GM19455 (cell line): ENCODE measurements around the gene SPSB4.
"Not testable (repeated sequence)": the region's sequence is repeated elsewhere in the genome, so short reads cannot be mapped to it uniquely, and the experiment has no call there.

Source experiments
- ATAC-seq: cut with Tn5 transposase; IDR thresholded peaks from one replicate; pipeline ENCODE4 v1.9.1; 2021; ENCODE audit not compliant: unreplicated experiment

Gene SPSB4

DNA sequence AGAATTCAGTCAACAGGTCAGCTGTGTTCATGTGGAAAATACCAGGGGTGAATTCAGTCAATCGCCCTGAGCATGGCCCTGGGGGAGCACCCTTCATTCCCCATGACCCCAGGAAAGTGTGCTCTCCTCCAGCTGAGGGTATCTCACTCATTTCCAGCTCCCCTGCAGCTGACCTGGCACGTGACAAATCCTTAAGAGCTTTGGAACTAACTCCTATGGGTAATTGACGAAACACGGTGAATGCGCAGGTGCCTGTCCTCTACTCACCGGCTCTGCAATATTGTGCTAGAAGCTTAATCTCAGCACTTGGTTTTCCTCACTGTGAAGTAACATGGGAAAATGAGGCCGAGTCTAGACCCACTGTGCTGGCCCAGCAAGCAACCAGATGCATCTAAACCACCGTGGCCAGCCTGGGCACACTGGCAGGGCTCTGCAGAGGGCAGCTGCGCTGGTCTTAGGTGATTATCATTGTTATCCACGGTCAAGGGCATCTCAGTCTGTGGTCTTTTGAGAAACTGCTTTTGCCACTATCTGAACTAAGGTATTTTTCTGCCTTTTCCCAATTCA, 63.1 kb downstream of the SPSB4 start:
- no peak for ATAC-seq

DNA sequence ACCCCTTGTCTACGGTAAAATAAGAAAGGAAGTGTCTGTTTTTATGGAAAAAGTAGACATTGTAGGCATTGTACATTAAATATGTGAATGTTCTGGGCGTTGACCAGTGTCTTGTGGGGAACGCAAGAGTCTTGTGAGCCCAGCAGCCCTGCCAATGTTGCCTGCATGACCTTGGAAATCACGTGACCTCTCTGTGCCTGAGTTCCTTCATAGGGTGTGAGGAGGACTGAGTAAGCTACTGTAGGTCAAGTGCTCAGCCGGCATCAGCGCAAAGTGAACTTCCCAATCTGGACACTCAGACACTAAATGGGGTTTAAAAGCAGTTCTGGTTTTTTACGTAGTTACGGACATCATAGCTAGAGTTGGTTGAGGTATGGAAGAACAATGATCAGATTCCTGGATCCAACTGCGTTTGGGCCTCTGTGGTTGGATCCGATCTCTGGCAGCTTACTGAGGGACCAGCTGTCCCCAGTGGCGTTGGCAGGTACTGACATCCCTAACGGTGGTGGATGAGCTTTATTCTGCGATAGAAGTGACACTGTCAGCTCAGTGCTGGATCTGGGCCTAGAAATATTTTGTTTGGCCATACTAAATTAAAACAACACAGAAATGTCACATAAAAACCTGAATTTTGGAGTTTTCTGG, 63.8 kb downstream of the SPSB4 start:
- ATAC-seq = no peak

DNA sequence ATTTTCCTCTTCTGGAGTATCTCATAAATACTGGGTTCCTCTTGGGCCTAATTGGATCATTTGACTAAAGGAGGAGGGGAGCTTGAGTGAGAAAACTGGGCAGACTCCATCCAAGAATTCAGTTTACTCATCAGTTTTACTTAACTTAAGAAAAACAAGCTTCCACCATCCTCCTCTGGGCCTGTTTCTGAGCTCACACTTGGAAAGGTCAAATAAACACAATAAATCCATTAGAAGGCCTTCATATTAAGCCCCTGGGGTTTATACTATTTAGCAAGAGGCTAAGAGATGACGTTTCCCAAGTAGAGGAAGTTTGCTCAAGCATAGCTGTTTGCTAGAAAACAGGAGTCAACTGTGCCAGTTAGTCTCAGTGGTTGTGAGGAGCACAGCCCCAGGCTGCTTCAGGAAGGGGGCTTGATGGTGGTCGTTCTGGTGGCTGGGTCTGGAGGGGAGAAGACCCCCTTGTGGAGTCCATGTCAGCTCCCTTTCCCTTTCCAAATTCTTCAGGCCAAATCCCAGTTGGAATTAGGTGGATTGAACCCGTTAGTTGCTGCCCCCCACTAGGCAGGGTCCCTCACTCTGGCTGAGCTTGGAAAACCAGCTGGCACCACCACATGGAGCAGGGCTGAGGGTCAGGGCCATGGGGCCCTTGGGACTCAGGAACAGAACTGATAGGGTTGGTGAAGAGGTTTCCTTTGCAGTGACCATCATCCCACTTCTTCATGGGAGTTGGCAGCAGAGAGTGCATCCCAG, 64.8 kb downstream of the SPSB4 start:
- no peak for ATAC-seq

DNA sequence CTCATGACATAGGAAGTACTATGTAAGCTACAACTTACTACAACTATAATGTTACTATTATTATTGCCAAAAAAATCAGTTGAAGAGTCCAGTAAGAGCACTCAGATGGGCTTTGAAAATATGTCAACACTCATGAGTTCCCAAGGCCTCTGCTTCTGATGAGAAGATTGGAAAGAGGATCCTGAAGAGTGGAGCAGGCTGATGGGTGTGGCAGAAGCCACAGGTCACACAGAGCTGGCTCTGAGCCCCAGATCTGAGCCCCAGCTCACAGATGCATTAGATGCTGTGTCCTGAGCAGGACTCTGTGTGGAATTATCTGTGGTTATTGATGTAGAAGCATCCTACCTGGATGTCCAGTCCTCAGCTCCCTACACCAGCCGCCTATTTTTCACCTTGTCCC, 65.6 kb downstream of the SPSB4 start:
- ATAC-seq = no peak

DNA sequence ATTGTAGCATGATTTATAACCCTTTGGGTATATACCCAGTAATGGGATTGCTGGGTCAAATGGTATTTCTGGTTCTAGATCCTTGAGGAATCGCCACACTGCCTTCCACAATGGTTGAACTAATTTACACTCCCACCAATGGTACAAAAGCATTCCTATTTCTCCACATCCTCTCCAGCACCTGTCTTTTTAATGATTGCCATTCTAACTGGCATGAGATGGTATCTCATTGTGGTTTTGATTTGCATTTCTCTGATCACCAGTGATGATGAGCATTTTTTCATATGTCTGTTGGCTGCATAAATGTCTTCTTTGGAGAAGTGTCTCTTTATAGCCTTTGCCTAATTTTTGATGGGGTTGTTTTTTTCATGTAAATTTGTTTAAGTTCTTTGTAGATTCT, 66.8 kb downstream of the SPSB4 start:
- not testable (repeated sequence) for ATAC-seq

DNA sequence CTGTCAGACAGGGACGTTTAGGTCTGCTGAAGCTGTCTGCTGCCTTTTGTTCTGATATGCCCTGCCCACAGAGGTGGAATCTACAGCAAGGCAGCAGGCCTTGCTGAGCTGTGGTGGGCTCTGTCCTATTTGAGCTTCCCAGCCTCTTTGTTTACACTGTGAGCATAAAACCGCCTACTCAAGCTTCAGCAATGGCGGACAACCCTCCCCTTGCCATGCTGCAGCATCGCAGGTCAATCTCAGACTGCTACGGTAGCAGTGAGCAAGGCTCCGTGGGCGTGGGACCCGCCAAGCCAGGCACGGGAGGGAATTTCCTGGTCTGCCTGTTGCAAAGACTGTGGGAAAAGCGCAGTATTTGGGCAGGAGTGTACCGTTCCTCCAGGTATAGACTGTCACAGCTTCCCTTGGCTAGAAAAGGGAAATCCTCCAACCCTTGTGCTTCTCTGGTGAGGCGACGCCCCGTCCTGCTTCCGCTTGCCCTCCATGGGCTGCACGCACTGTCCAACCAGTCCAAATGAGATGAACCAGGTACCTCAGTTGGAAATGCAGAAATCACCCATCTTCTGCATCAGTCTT, 71.4 kb downstream of the SPSB4 start:
- no peak for ATAC-seq

DNA sequence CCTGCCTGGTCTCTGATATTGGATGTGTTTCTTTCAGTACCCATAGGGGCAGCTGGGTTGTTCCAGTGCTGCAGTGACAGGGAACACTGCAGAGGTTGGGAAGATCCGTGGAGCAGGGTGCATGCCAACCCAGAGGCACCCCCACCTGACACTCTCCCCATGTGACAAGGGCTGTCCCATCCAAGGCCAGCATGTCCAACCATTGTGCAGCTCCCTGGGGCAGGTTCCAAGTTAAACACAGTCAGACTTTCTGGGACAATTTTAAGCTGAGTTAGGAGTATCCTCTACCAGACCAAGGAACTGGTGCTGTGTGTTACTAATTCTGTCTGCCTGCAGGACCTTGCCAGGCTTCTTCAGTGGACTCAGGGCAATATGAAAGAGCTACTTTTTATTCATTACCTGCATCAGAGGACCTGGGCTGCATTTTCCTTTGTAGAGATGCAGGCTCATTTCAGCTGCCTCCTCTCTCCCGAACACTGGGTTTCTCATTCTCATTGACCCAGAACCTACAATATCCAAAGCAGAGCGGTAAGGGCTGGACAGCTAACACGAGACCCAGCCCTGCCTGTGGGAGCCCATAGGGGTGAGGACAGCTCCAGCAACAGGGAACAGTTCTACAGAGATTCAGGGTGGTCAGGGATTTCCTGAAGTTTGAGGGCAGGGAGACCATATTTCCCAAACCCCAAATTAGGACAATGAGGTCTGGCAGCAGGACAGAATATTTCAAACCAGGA, 72.7 kb downstream of the SPSB4 start:
- ATAC-seq = no peak

DNA sequence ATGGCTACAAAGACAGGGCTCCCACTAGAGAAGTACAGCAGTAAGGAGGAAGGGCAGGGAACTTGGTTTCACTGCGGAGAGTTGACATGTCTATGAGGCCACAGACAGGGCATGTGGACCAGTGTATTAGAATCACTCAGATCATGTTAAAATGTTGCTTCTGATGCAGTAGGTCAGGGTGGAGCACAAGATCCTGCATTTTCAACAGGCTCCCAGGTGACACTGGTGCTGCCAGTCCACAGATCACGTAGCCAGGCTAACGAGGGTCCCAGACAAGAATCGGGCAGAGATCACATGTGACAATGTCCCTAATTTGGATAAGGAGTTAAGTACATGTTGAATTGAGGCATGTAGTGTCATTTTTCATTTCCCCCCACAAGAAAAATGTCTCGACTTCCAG, 73.6 kb downstream of the SPSB4 start:
- no peak for ATAC-seq

DNA sequence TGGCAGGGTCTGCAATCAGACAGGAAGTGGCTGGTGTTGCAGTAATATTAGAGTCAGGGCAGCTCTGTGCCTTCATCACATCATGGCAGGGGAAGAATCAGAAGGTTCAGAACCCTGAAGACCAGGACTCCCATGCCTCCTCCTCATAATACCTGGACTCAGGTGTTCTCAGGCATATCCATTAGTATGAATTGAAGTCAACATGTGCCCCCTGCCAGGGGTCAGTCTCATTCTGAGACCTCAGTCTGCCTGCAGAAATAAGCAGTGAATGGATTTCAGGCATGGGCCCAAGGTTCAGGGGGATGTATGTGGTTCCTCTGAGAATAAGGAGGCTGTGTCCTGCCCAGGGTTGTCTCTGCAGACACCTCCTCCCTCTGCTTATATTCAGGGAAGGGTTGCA, 74.2 kb downstream of the SPSB4 start:
- ATAC-seq = no peak

DNA sequence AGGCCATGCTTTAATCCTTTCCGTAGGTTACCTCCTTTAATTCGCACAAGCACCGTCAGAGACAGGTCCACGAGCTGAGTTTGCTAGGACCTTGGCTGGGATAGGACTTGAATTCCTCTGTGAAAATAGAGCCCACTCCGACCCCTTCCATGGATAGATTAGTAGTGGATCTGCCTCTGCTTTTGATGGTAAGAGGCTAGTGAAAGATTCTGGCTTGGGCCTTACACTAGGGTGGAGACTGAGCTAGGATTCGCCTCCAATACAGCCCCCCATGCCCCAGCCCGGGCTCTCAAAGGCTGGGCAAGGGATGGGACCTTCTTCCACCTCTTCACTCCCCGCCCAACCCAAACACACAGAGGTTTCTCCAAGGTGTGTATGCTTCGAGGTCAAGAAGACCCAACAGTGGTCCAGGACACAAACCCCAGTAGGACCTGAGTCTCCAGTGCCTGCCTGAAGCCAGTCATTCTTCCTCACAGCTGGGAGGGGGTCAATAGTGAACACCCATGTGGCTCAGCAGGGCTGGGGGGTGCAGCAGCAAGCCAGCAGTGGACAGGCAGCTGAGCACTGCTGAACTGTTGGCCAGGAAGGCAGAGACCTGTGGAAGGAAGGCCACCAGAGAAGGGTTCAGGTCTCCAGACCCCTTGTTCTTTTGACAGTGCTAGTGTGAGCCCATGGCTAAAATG, 75.7 kb downstream of the SPSB4 start:
- ATAC-seq = no peak

DNA sequence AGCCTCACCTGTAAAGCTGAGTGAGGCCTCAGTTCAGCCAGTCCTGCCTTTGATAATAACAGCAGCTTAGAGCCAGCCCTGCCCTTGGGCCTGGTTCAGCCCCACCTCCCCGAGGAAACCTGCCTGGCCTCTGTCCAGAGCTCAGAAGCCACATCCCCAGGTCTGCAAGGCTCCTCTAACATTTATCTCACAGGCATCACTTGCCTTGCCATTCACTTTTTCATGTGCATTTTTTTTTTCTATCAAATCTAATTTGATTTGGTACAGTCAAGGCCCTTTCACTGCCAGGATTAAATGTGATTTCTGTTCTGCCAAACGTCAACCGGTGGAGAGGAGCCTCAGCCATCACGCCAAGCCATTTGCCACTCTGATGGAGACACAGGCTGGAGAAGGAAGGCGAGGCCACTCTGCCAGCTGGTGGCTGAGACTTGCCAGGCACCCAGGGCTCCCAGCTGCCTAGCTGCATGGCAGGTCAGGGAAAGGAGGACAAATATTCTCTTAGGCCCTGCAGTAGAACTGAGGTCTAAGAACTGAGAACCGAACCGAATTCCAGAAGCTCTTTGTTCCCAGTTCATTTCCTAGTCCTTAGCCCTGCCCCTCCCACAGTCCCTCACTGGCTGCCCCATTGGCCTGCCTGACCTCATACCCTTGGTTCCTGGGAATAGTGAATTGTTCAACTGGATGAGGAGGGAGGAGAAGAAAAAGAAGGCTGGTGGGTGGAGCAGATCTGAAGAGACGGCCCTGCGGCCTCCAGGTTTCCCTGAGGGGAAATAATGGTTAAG, 76.4 kb downstream of the SPSB4 start:
- ATAC-seq = no peak

DNA sequence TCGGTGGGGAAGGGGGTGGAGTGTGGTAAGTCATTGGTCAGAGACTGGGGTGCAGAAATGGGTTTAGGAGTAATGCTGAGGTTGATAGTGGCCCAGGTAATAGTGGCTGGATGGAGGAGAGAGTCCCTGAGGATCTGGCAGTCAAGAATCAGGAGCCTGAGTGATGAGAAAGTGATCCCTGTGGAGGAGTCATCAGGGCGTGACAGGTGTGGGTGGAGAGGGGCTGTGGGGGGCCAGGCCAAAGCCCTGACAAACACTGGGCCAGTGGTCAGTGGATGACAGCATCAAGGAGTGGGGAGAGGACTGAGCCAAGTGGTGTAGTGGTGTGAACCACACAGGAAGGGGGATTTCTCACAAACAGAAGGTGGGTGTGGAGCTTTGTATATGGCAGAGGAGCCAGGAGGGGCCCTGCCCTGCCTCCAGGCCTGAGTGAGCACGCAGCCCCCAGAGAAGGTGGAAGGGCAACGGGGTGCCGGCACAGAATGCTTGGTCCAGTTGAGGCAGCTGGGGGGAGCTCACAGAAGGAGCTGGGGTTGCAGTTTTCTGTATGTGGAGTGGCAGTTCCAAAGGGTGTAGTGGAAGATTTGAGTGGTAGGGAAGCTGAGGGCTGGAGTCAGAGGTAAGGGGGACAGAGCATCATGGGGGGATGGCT, 77.1 kb downstream of the SPSB4 start:
- ATAC-seq = no peak

DNA sequence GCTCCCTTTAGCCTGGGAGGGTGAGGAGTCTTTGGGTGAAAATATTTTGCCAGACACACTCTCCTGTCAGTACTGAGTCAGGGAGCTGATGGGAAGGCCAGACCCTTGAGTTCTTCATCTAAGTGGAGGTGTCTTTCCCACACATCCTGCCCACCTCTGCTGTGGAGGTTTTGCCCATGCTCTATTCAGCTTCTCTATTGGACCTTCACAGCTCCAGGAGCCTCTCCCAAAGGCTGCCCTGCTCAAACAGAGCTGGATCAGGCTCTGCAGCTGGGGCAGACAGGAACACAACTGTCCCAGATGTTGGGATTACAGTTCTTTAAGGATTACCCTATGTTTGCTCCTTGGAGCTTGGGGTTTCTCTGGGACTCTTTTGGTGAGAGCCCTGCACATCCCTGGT, 77.9 kb downstream of the SPSB4 start:
- ATAC-seq = no peak

DNA sequence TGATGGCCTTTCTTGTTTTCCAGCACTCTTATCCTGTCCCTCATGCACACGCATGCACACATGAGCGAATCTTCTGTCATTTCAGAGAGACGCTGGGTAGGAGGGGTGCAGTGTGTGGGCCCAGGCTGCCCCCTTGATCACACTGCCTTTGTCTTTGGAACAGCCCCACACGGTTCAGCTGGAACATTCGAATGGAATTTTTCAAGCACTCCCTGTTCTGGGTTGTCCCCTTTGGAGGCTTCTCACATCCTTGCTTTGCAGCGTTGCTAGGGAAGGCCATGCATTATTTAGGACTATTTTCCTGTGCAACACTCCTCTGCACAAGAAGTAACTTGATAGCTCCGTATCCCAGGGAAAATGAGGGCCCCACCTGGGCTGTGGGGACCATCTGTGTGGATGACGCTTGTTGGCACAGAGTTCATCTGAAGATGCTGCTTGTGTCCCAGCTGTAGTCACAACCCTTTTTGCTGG, 78.4 kb downstream of the SPSB4 start:
- no peak for ATAC-seq

DNA sequence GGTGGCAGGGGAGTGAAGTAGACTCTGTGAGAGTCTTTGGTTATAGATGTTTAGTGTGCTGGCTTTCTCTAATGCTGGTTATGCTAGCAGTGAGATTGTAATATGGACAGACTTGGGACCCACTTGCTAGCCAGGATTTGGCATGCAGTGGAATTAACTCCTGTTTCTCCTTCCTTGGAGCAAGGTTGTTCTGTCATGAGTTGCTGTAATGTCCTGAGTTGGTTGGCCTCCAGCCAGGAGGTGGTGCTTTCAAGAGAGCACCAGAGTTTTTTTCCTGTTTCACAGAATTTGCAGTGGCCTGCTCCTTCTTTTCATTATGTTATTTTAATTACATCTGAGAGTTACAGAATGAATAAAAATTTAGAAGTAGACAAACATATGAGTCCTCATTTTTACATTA, 92.4 kb downstream of the SPSB4 start:
- no peak for ATAC-seq

DNA sequence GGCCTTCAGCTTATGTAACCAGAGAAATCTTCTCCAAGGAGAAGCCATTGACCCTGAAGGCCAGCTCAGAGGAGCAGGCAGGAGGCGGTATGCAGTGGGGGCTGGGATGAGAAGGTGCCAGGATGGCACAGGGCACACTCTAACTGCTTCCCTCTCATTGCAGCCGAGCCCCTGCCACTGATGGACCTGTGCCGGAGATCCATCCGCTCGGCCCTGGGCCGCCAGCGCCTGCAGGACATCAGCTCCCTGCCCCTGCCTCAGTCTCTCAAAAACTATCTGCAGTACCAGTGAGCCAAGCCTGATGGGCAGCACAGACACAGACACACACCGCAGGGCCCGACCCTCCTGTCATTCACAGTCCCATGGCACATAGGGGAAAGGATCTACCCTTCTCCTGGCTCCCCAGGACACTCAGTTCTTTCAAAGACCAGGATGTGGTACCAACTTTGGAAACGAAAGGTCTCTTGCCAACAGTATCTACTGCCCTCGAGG, 95.9 kb downstream of the SPSB4 start:
- no peak for ATAC-seq

DNA sequence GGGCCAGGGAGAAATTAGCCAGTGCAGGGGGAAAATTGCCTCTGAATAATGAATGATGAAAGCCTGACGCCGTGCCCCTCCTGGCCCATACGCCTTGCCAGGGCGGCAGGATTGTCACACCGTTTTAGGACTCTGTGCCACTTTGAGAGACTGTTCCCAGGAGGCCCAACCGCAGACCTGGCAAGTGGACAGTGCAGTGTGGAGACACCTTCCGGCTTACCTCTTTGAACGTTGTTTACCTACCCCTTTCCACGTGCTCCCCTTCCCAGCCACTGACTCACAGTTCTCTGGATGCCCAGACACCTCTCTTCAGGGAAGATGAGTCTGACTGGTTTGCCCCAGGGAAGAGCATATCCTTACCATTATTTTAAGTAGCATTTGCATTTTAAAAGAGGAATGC, 96.5 kb downstream of the SPSB4 start:
- ATAC-seq = no peak

DNA sequence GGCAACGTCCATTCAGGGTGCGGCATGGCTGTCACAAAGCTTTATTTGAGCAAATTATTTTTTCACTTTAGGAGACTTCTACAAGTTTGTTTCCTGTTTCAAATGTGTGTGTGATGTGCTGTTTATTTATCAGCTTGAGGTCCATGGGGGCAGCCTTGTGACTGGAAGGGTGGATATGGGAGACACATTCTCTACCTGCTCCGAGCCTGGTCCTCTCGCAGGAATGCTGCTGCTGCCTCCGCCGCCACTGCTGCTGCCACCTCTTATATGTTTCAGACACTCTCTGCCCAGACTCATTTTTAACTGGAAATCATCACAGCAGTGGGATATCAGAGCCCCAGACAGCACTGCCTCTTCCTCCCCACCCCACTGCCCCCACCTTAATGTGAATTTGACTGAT, 97.0 kb downstream of the SPSB4 start:
- no peak for ATAC-seq

DNA sequence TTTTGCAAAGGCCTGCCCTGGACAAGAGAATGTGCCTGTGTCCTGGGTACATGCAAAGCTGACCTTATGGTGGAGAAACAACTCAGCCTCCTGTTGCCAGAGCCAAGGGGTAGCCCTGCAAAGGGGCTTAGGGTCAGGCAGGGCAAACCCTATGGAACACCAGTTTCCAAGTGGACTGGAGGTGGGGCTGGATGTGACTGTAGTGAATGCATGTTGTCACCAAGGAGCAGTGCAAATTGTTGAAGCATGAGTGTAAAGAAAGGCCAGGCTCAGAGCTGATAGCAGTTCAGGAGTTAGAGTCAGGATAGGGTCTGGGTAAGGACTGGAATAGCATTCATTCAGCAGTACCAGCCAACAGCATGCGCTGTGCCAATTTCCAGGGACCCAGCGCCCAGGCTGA, 97.6 kb downstream of the SPSB4 start:
- no peak for ATAC-seq
